ENCODE data around the gene SVEP1. TPM values are rescaled to one million over a fixed set of nuclear protein-coding genes. Genes with fewer than 3 reads are reported as not detected.

The SVEP1 gene
- total and polyA plus RNA-seq, 2 donors (not counting 1 experiment from before 2014, with no cell fraction given) = not detected

GRCh38 chr9:110561826-110562225, 17.7 kb downstream of the SVEP1 start:
- WGBS (ENCODE audit: insufficient coverage) = no CpG with 5 or more reads among the region's 2 CpGs
- intact Hi-C loops (cut with micrococcal nuclease) = no loop called here
- CTCF ChIA-PET = no interaction called here

GRCh38 chr9:110559869-110560268, 19.7 kb downstream of the SVEP1 start:
- H3K27ac ChIP-seq (ENCODE audit: low read length in 2 of 2) = no peak overlapping the region
- Mint-ChIP-seq H3K9me3 (ENCODE audit: insufficient read depth) (no peaks in the 10 kb centered on the region), H3K27me3 (peaks cover 3% of the 10 kb centered on the region), H3K4me1 (no peaks in the 10 kb centered on the region), H3K4me3 (no peak overlapping the region), H3K27ac (no peak overlapping the region)
- no peaks in the 10 kb centered on the region for H3K4me1 ChIP-seq (ENCODE audit: control insufficient read depth in 2 of 2, insufficient read depth in 2 of 2, low read length in 2 of 2)
- ChIA-PET CTCF (no interaction called here), POLR2A (no interaction called here)
- H3K36me3 ChIP-seq (replicated peaks in 1 of 2; ENCODE audit: control extremely low read depth in 1 of 2, control insufficient read depth in 1 of 2, extremely low read depth in 1 of 2, insufficient read depth in 2 of 2, low read length in 1 of 2) = no peaks in the 10 kb centered on the region
- no peak overlapping the region for H3K4me3 ChIP-seq (ENCODE audit: control extremely low read depth in 1 of 5, extremely low read depth in 1 of 5, insufficient read depth in 1 of 5, low read depth in 2 of 5, low read length in 4 of 5)
- no CpG with 5 or more reads among the region's 1 CpG for WGBS (ENCODE audit: insufficient coverage)
- H3K4me2 ChIP-seq (replicated peaks; ENCODE audit: low read depth, low read length, poor library complexity, severe bottlenecking) = no peak overlapping the region
- no peak for DNase-seq
- no peaks in the 10 kb centered on the region for H3K9me3 ChIP-seq (ENCODE audit: control extremely low read depth in 1 of 3, control insufficient read depth in 2 of 3, insufficient read depth in 1 of 3, low read length in 2 of 3)
- H2AFZ ChIP-seq (ENCODE audit: insufficient read depth, low read depth, low read length, poor library complexity, severe bottlenecking) = no peak overlapping the region
- H3K9ac ChIP-seq (ENCODE audit: low read length) = no peak overlapping the region
- no peaks in the 10 kb centered on the region for H3K27me3 ChIP-seq (replicated peaks in 1 of 4; ENCODE audit: control extremely low read depth in 1 of 4, control insufficient read depth in 3 of 4, insufficient read depth in 4 of 4, low read length in 3 of 4)
- no peaks in the 10 kb centered on the region for H4K20me1 ChIP-seq (ENCODE audit: control insufficient read depth, insufficient read depth, low read length, poor library complexity, severe bottlenecking)
- ATAC-seq (ENCODE audit: low read depth) = no peak
- TF ChIP-seq EZH2 (IDR thresholded peaks at IDR 0.05; ENCODE audit: borderline replicate concordance, insufficient read depth, low read depth, low read length, poor library complexity, severe bottlenecking) = no peak
- TF ChIP-seq, protein P1, sequence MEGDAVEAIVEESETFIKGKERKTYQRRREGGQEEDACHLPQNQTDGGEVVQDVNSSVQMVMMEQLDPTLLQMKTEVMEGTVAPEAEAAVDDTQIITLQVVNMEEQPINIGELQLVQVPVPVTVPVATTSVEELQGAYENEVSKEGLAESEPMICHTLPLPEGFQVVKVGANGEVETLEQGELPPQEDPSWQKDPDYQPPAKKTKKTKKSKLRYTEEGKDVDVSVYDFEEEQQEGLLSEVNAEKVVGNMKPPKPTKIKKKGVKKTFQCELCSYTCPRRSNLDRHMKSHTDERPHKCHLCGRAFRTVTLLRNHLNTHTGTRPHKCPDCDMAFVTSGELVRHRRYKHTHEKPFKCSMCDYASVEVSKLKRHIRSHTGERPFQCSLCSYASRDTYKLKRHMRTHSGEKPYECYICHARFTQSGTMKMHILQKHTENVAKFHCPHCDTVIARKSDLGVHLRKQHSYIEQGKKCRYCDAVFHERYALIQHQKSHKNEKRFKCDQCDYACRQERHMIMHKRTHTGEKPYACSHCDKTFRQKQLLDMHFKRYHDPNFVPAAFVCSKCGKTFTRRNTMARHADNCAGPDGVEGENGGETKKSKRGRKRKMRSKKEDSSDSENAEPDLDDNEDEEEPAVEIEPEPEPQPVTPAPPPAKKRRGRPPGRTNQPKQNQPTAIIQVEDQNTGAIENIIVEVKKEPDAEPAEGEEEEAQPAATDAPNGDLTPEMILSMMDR (IDR thresholded peaks at IDR 0.05) = no peak
- intact Hi-C loops (cut with micrococcal nuclease) = no loop called here
- no peaks in the 10 kb centered on the region for H3K79me2 ChIP-seq (ENCODE audit: control insufficient read depth, insufficient read depth, low read length)

More at GRCh38 chr9:110561826-110562225, 17.7 kb downstream of the SVEP1 start:
- Histone ChIP-seq H3K4me2 (replicated peaks; ENCODE audit: low read depth, low read length, poor library complexity, severe bottlenecking) (no peak overlapping the region), H3K79me2 (ENCODE audit: control insufficient read depth, insufficient read depth, low read length) (no peaks in the 10 kb centered on the region), H3K4me3 (ENCODE audit: control extremely low read depth in 1 of 5, extremely low read depth in 1 of 5, insufficient read depth in 1 of 5, low read depth in 2 of 5, low read length in 4 of 5) (no peak overlapping the region), H3K4me1 (ENCODE audit: control insufficient read depth in 2 of 2, insufficient read depth in 2 of 2, low read length in 2 of 2) (no peaks in the 10 kb centered on the region), H3K27ac (ENCODE audit: low read length in 2 of 2) (no peak overlapping the region), H3K36me3 (replicated peaks in 1 of 2; ENCODE audit: control extremely low read depth in 1 of 2, control insufficient read depth in 1 of 2, extremely low read depth in 1 of 2, insufficient read depth in 2 of 2, low read length in 1 of 2) (no peaks in the 10 kb centered on the region), H2AFZ (ENCODE audit: insufficient read depth, low read depth, low read length, poor library complexity, severe bottlenecking) (no peak overlapping the region), H4K20me1 (ENCODE audit: control insufficient read depth, insufficient read depth, low read length, poor library complexity, severe bottlenecking) (no peaks in the 10 kb centered on the region), H3K9ac (ENCODE audit: low read length) (no peak overlapping the region), H3K27me3 (replicated peaks in 1 of 4; ENCODE audit: control extremely low read depth in 1 of 4, control insufficient read depth in 3 of 4, insufficient read depth in 4 of 4, low read length in 3 of 4) (no peaks in the 10 kb centered on the region), H3K9me3 (ENCODE audit: control extremely low read depth in 1 of 3, control insufficient read depth in 2 of 3, insufficient read depth in 1 of 3, low read length in 2 of 3) (no peaks in the 10 kb centered on the region)
- ATAC-seq (ENCODE audit: low read depth) (no peak), DNase-seq (no peak)
- POLR2A ChIA-PET = no interaction called here
- Mint-ChIP-seq H3K27me3 (peaks cover 3% of the 10 kb centered on the region), H3K4me1 (no peaks in the 10 kb centered on the region), H3K4me3 (no peak overlapping the region), H3K9me3 (ENCODE audit: insufficient read depth) (no peaks in the 10 kb centered on the region), H3K27ac (no peak overlapping the region)
- TF ChIP-seq EZH2 (IDR thresholded peaks at IDR 0.05; ENCODE audit: borderline replicate concordance, insufficient read depth, low read depth, low read length, poor library complexity, severe bottlenecking) = no peak
- TF ChIP-seq, protein P1 (IDR thresholded peaks at IDR 0.05) = no peak

Data from B cell (primary cell).